PC-3 (cell line): ENCODE data around the gene AGFG2.

ENCODE experiments used
- EZH2phosphoT487 ChIP-seq: fragments of 300-600 bp; sonication (generic); IDR thresholded peaks from 2 replicates; pipeline ENCODE4 v1.6.1; 2018; ENCODE audit warnings: mild to moderate bottlenecking, antibody characterized with exemption, low read length, borderline replicate concordance
- TF ChIP-seq, protein P1 (sequence below): fragments of 300-600 bp; sonication (generic); conservative IDR thresholded peaks from 2 replicates; pipeline ENCODE4 v1.5.1; 2017; ENCODE audit warnings: antibody characterized with exemption, low read depth, mild to moderate bottlenecking, low read length

- TF ChIP-seq EZH2phosphoT487 = no peak
- TF ChIP-seq, protein P1, sequence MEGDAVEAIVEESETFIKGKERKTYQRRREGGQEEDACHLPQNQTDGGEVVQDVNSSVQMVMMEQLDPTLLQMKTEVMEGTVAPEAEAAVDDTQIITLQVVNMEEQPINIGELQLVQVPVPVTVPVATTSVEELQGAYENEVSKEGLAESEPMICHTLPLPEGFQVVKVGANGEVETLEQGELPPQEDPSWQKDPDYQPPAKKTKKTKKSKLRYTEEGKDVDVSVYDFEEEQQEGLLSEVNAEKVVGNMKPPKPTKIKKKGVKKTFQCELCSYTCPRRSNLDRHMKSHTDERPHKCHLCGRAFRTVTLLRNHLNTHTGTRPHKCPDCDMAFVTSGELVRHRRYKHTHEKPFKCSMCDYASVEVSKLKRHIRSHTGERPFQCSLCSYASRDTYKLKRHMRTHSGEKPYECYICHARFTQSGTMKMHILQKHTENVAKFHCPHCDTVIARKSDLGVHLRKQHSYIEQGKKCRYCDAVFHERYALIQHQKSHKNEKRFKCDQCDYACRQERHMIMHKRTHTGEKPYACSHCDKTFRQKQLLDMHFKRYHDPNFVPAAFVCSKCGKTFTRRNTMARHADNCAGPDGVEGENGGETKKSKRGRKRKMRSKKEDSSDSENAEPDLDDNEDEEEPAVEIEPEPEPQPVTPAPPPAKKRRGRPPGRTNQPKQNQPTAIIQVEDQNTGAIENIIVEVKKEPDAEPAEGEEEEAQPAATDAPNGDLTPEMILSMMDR = no peak
These were observed 27.1 kb downstream of the AGFG2 start for GRCh38 chr7:100566018-100566531.
